RWPE2 (cell line): ENCODE measurements around the gene NPLOC4.
A peak's percentile ranks its signal among the peaks of the same experiment; 100 is the strongest.

Experiments used
- ATAC-seq: fragments of 200-7000 bp; cut with Tn5 transposase; 3 replicates; pipeline ENCODE4 v1.9.1; 2021; ENCODE audit warnings: low read depth
- DNase-seq: peaks from one replicate; pipeline ENCODE4 v3.0.0-alpha.2; 2020; ENCODE audit warnings: low spot score
- H3K27ac ChIP-seq: fragments of 450-650 bp; 2 replicates; pipeline ENCODE4 v1.5.1; 2017; ENCODE audit warnings: mild to moderate bottlenecking; ENCODE audit not compliant: poor library complexity, severe bottlenecking
- H3K27me3 ChIP-seq: fragments of 250-450 bp; sonication (Bioruptor Pico); 2 replicates; pipeline ENCODE4 v1.5.1; 2021; ENCODE audit warnings: mild to moderate bottlenecking, moderate library complexity; ENCODE audit not compliant: insufficient read depth, poor library complexity, severe bottlenecking
- H3K36me3 ChIP-seq: fragments of 250-450 bp; sonication (Bioruptor Pico); 2 replicates; pipeline ENCODE4 v1.5.1; 2020; ENCODE audit warnings: low read depth, mild to moderate bottlenecking, moderate library complexity
- H3K4me1 ChIP-seq: fragments of 250-450 bp; sonication (Bioruptor Pico); 2 replicates; pipeline ENCODE4 v1.5.1; 2021; ENCODE audit warnings: mild to moderate bottlenecking, moderate library complexity; ENCODE audit not compliant: insufficient read depth, poor library complexity, severe bottlenecking
- H3K4me3 ChIP-seq: fragments of 250-450 bp; sonication (Bioruptor Pico); 2 replicates; pipeline ENCODE4 v1.5.1; 2021; ENCODE audit warnings: mild to moderate bottlenecking, moderate library complexity; ENCODE audit not compliant: severe bottlenecking
- H3K9me3 ChIP-seq: fragments of 250-450 bp; sonication (Bioruptor Pico); 2 replicates; pipeline ENCODE4 v1.5.1; 2021; ENCODE audit warnings: mild to moderate bottlenecking, moderate library complexity; ENCODE audit not compliant: severe bottlenecking
- CTCF ChIP-seq: fragments of 450-650 bp; IDR thresholded peaks from one replicate; pipeline ENCODE4 v1.5.1; 2017; ENCODE audit warnings: mild to moderate bottlenecking, moderate library complexity; ENCODE audit not compliant: poor library complexity, severe bottlenecking

Gene NPLOC4

DNA sequence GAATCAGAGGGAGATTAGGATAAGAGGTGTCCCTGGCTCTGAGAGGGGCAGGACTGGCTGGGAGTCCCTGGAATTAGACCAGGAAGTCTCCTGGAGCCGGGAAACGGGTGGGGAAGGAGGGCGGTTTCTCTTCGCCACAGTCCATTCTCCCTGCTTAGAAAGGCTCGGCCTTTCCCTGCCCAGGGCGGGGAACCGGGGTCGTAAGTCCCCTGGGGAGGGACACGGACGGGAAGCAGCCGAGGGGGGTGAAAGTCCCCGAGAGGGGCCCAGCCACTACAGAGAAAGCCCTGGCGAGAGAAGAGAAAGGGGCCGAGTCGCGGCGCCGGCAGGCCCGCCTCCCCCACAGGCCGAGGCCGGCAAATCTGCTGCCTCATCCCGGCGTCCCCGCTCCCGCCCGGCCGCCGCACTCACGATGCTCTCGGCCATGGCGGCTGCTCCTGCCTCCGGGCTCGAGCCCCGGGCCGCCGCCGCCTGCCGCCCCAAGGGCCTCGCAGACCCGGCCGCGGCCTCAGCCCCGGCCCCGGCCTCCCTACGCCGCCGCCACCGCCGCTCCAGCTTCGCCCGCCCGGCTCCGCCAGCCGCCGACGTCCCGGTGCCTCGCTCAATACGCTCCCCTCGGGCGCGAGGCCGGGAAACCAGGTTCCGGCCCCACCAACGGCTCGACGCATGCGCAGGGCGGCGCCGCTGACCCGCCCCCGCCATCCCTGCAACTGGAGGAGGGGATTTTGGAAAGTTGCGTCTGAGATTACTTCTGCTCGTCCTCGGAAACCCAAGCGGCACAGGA is at the start of gene NPLOC4, which contains the start of gene TSPAN10:
Gene NPLOC4, minus strand, starts transcription at position 608 of the 784 bp plus-strand sequence. Its CDS starts 182 bp downstream, at position 426.
Gene TSPAN10, plus strand, starts transcription at position 692 of the 784 bp plus-strand sequence. CDS start 5,217 bp downstream, outside the sequence.
- Histone ChIP-seq H3K27ac (peak within 1 kb of the TSS; percentile 71), H3K27me3 (no peaks in the 10 kb centered on the region), H3K4me1 (peaks cover 7% of the 10 kb centered on the region), H3K9me3 (no peaks in the 10 kb centered on the region), H3K36me3 (peaks cover 19% of the 10 kb centered on the region), H3K4me3 (peak within 1 kb of the TSS; percentile 97)
- peak; percentile 83 for DNase-seq
- ATAC-seq = peak; percentile 80
- no peak for TF ChIP-seq CTCF

- Histone ChIP-seq H3K27ac (no peak overlapping the region), H3K4me1 (peaks cover 7% of the 10 kb centered on the region), H3K27me3 (no peaks in the 10 kb centered on the region), H3K36me3 (peaks cover 62% of the 10 kb centered on the region), H3K9me3 (no peaks in the 10 kb centered on the region), H3K4me3 (no peak overlapping the region)
- DNase-seq = no peak
- ATAC-seq = no peak
- no peak for TF ChIP-seq CTCF
Observed at GRCh38 chr17:81686614-81687013, 49.7 kb upstream of the NPLOC4 start.

DNA sequence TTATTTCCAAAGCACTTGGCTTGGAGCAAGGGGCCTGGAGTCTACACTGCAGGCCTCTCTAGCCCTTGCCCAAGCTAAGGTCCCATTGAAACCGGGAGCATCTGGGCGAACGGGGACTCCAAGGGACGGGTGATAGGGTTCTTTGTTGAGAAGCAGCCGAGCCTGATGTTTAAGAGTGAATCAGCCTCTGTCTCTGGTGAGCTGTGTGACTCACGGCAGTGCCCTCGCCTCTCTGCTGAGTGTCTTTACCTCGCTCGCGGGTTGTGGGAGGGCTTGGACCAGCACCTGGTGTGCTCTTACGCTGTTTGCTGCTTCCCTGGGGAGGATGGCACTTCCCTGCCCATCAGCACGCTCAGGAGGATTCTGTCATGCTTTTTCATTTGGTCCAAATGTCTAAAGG is 48.2 kb upstream of the NPLOC4 start:
- H3K9me3 ChIP-seq = no peaks in the 10 kb centered on the region
- peak overlapping the region; percentile 88 for H3K4me3 ChIP-seq
- TF ChIP-seq CTCF = no peak
- H3K27ac ChIP-seq = peak overlapping the region; percentile 89
- H3K27me3 ChIP-seq = no peaks in the 10 kb centered on the region
- ATAC-seq (peak; percentile 74), DNase-seq (peak; percentile 86)
- peaks cover 47% of the 10 kb centered on the region for H3K36me3 ChIP-seq
- H3K4me1 ChIP-seq = peaks cover 7% of the 10 kb centered on the region

GRCh38 chr17:81684442-81684911 is 47.6 kb upstream of the NPLOC4 start:
- Histone ChIP-seq H3K9me3 (no peaks in the 10 kb centered on the region), H3K36me3 (peaks cover 40% of the 10 kb centered on the region), H3K4me1 (peaks cover 7% of the 10 kb centered on the region), H3K27me3 (no peaks in the 10 kb centered on the region), H3K27ac (peak overlapping the region; percentile 89), H3K4me3 (peak overlapping the region; percentile 88)
- no peak for TF ChIP-seq CTCF
- no peak for DNase-seq
- peak; percentile 43 for ATAC-seq
